ENCODE measurements around the gene ABCC8. TPM values are rescaled to one million over a fixed set of nuclear protein-coding genes. Genes with fewer than 3 reads are reported as not detected.

ABCC8 gene
- total RNA-seq, 2 experiments from 2014 or later = 0.54 TPM; not detected in 1

DNA sequence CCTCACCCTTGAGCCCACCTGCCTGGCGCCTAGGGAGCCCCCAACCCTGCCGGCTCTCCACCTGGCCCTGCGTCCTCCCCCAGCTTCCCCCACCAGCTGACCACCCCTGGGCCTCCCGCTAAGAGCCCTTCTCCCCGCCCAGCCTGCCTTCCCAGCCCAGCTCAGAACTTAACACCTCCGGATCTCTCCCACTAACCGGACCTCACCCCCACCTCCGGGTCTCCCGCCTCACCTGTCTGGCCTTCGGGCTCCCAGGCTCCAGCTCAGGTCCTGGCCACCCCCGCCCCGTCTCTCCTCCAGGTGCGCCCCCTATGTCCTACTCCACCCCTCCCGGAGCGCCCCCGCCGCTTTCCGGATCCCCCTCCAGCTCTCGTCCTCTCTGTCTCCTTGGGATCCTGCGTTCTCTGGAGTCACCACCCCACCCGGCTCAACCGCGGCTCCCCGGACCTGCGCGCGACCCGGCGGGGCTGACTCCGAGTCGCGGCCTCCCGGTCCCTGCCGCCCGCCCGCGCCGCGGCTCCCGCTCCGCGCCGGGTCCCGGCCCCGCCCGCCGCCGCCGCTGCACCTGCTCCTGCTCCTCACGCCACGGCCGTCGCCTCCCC is 87.9 kb downstream of the ABCC8 start, which contains the start of gene KCNJ11:
KCNJ11 (minus strand) TSS at position 51 of the 602 bp plus-strand sequence. CDS start 568 bp downstream, outside the sequence.
- Mint-ChIP-seq H3K4me1 (peaks cover 8% of the 10 kb centered on the region), H3K27ac (no peak within 1 kb of the TSS), H3K36me3 (no peaks in the 10 kb centered on the region), H3K4me3 (peak within 1 kb of the TSS; percentile 63), H3K9me3 (ENCODE audit: low read depth) (no peaks in the 10 kb centered on the region), H3K27me3 (peaks cover 22% of the 10 kb centered on the region)
- no peak for DNase-seq
- CTCF ChIA-PET = interaction anchor here (0.8 to 1.5 kb wide), 7 partner anchors 10 to 159 kb away, joined by 4 to 8 read pairs (median 5); no protein-coding TSS in a partner anchor
- peak; percentile 73 for ATAC-seq

GRCh38 chr11:17387811-17388210 is 88.8 kb downstream of the ABCC8 start:
- DNase-seq (no peak), ATAC-seq (no peak)
- peaks cover 8% of the 10 kb centered on the region for H3K4me1 Mint-ChIP-seq
- CTCF ChIA-PET = interaction anchor here (1.2 to 1.4 kb wide), 2 partner anchors 9 to 158 kb away, joined by 5 to 8 read pairs; no protein-coding TSS in a partner anchor
- H3K4me3 Mint-ChIP-seq = peak overlapping the region; percentile 63
- no peaks in the 10 kb centered on the region for H3K36me3 Mint-ChIP-seq
- no peak overlapping the region for H3K27ac Mint-ChIP-seq
- H3K27me3 Mint-ChIP-seq = peaks cover 22% of the 10 kb centered on the region
- H3K9me3 Mint-ChIP-seq (ENCODE audit: low read depth) = no peaks in the 10 kb centered on the region

GRCh38 chr11:17387254-17387653 is 89.4 kb downstream of the ABCC8 start:
- Mint-ChIP-seq H3K27me3 (peaks cover 22% of the 10 kb centered on the region), H3K27ac (no peak overlapping the region), H3K36me3 (no peaks in the 10 kb centered on the region), H3K4me1 (peaks cover 8% of the 10 kb centered on the region), H3K9me3 (ENCODE audit: low read depth) (no peaks in the 10 kb centered on the region), H3K4me3 (peak overlapping the region; percentile 11)
- no peak for ATAC-seq
- DNase-seq = no peak
- CTCF ChIA-PET = interaction anchor here (0.6 to 1.5 kb wide), 10 partner anchors 17 to 178 kb away, joined by 3 to 12 read pairs (median 4); partner anchors contain the start of genes ABCC8 and OTOG

- peak; percentile 61 for DNase-seq
- H3K36me3 Mint-ChIP-seq = no peaks in the 10 kb centered on the region
- no peak overlapping the region for H3K27ac Mint-ChIP-seq
- peak; percentile 43 for ATAC-seq
- CTCF ChIA-PET = interaction anchor here (0.6 to 1.5 kb wide), 13 partner anchors 12 to 1200 kb away, joined by 3 to 12 read pairs (median 3); partner anchors contain the start of genes ABCC8 and OTOG
- H3K4me1 Mint-ChIP-seq = peaks cover 8% of the 10 kb centered on the region
- H3K9me3 Mint-ChIP-seq (ENCODE audit: low read depth) = no peaks in the 10 kb centered on the region
- peaks cover 22% of the 10 kb centered on the region for H3K27me3 Mint-ChIP-seq
- no peak overlapping the region for H3K4me3 Mint-ChIP-seq
These were observed 90.1 kb downstream of the ABCC8 start for GRCh38 chr11:17386331-17387084.

GRCh38 chr11:17385926-17386325 is 90.7 kb downstream of the ABCC8 start:
- no peak overlapping the region for H3K4me3 Mint-ChIP-seq
- no peaks in the 10 kb centered on the region for H3K9me3 Mint-ChIP-seq (ENCODE audit: low read depth)
- CTCF ChIA-PET = interaction anchor here (0.6 to 5.0 kb wide), 13 partner anchors 11 to 1199 kb away, joined by 3 to 74 read pairs (median 3); no protein-coding TSS in a partner anchor
- peaks cover 16% of the 10 kb centered on the region for H3K27me3 Mint-ChIP-seq
- peaks cover 8% of the 10 kb centered on the region for H3K4me1 Mint-ChIP-seq
- no peaks in the 10 kb centered on the region for H3K36me3 Mint-ChIP-seq
- DNase-seq (no peak), ATAC-seq (no peak)
- H3K27ac Mint-ChIP-seq = no peak overlapping the region

DNA sequence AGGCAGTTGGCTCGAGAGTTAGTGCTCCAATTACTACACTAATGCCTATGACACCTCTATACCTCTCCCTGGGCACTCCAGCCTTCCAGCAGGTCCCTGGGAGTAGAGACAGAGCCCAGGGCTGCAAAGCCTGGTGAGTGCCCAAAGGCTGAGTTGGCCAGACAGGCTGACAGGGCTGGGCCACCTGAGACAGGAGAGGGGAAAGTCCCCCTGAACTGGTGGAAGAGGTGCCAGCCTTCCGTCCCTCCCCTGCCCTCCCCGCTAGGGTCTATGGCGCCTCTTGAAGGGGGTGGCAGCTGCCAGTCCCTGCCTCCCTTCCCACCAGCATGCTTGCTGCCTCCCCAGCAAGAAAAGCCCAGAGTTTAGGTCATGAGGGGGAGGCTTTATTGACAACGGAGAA is 91.2 kb downstream of the ABCC8 start:
- CTCF ChIA-PET = interaction anchor here (1.1 to 5.0 kb wide), 4 partner anchors 27 to 143 kb away, joined by 3 to 74 read pairs (median 25); no protein-coding TSS in a partner anchor
- ATAC-seq = no peak
- Mint-ChIP-seq H3K36me3 (no peaks in the 10 kb centered on the region), H3K9me3 (ENCODE audit: low read depth) (no peaks in the 10 kb centered on the region), H3K4me1 (peaks cover 8% of the 10 kb centered on the region), H3K4me3 (no peak overlapping the region), H3K27me3 (peaks cover 15% of the 10 kb centered on the region), H3K27ac (no peak overlapping the region)
- no peak for DNase-seq

- Mint-ChIP-seq H3K9me3 (ENCODE audit: low read depth) (no peaks in the 10 kb centered on the region), H3K4me1 (peaks cover 5% of the 10 kb centered on the region), H3K27me3 (peaks cover 8% of the 10 kb centered on the region), H3K27ac (no peak overlapping the region), H3K36me3 (no peaks in the 10 kb centered on the region), H3K4me3 (no peak overlapping the region)
- CTCF ChIA-PET = interaction anchor here (0.7 to 5.0 kb wide), 38 partner anchors 8 to 595 kb away, joined by 3 to 74 read pairs (median 4); partner anchors contain the start of gene PIK3C2A
- DNase-seq (peak; percentile 80), ATAC-seq (peak; percentile 60)
These were observed 92.6 kb downstream of the ABCC8 start for GRCh38 chr11:17384002-17384511.

- Mint-ChIP-seq H3K27me3 (peaks cover 8% of the 10 kb centered on the region), H3K4me3 (no peak overlapping the region), H3K9me3 (ENCODE audit: low read depth) (peaks cover under 1% of the 10 kb centered on the region), H3K36me3 (peaks cover 2% of the 10 kb centered on the region), H3K27ac (no peak overlapping the region), H3K4me1 (peaks cover 5% of the 10 kb centered on the region)
- CTCF ChIA-PET = interaction anchor here (0.8 to 5.0 kb wide), 35 partner anchors 8 to 595 kb away, joined by 3 to 74 read pairs (median 4); partner anchors contain the start of gene PIK3C2A
- no peak for ATAC-seq
- DNase-seq = no peak
These were observed 93.2 kb downstream of the ABCC8 start for GRCh38 chr11:17383461-17383860.

- H3K9me3 Mint-ChIP-seq (ENCODE audit: low read depth) = peaks cover 3% of the 10 kb centered on the region
- peaks cover 5% of the 10 kb centered on the region for H3K36me3 Mint-ChIP-seq
- peaks cover 2% of the 10 kb centered on the region for H3K27me3 Mint-ChIP-seq
- CTCF ChIA-PET = interaction anchor here (1.0 to 5.0 kb wide), 8 partner anchors 9 to 152 kb away, joined by 3 to 74 read pairs (median 5); no protein-coding TSS in a partner anchor
- H3K4me1 Mint-ChIP-seq = peaks cover under 1% of the 10 kb centered on the region
- no peak for DNase-seq
- H3K4me3 Mint-ChIP-seq = no peak overlapping the region
- H3K27ac Mint-ChIP-seq = no peak overlapping the region
- ATAC-seq = no peak
These were observed 94.5 kb downstream of the ABCC8 start for GRCh38 chr11:17382046-17382728.

DNA sequence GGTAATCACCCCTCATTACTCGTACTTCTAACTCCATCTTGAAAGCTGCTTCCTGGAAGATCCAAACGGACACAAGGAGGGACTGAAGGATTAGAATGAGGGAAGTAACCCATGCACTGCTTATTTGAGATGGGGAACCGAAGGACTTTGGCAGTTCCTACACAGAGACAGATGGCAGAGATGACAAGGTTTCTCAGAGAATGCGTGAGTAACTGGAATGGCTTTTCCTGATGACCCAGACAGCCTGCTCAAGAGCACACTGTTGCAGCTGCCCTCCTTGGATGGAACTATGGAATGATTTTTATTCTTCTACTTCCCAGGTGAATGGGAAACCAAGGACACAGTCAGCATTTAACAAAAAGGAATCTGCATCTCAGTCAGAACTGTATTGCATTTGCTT is 95.5 kb downstream of the ABCC8 start:
- no peaks in the 10 kb centered on the region for H3K4me1 Mint-ChIP-seq
- ATAC-seq = no peak
- H3K27me3 Mint-ChIP-seq = peaks cover 2% of the 10 kb centered on the region
- DNase-seq = no peak
- H3K4me3 Mint-ChIP-seq = no peak overlapping the region
- H3K9me3 Mint-ChIP-seq (ENCODE audit: low read depth) = peaks cover 3% of the 10 kb centered on the region
- no peak overlapping the region for H3K27ac Mint-ChIP-seq
- peaks cover 7% of the 10 kb centered on the region for H3K36me3 Mint-ChIP-seq
- CTCF ChIA-PET = interaction anchor here (1.1 to 5.0 kb wide), 3 partner anchors 28 to 148 kb away, joined by 3 to 74 read pairs (median 38); no protein-coding TSS in a partner anchor

GRCh38 chr11:17379383-17380180 is 97.1 kb downstream of the ABCC8 start:
- DNase-seq (no peak), ATAC-seq (no peak)
- Mint-ChIP-seq H3K4me1 (no peaks in the 10 kb centered on the region), H3K36me3 (peaks cover 7% of the 10 kb centered on the region), H3K27me3 (no peaks in the 10 kb centered on the region), H3K9me3 (ENCODE audit: low read depth) (peaks cover 3% of the 10 kb centered on the region), H3K4me3 (no peak overlapping the region), H3K27ac (no peak overlapping the region)
- CTCF ChIA-PET = interaction anchor here (1.2 to 2.6 kb wide), 4 partner anchors 9 to 127 kb away, joined by 3 to 8 read pairs (median 6); partner anchors contain the start of gene KCNJ11

DNA sequence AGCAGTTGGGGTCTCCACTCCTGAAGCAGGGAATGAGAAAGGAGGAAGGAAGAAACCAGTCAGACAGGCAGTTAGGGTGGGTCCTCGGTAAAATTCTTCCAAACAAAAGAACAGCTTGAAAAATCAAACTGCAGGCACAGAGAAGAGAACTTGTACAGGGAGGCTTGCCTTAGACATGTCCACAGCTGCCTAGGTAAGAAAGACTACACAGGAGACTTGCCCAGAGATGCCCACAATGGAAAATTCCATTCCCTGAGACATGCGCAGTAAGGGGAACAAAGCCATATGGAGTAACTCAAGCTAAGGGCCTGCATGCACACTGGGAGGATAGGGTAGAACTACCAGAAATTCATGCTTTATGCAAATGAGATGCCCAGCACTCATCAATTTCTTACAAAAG is 98.0 kb downstream of the ABCC8 start:
- no peaks in the 10 kb centered on the region for H3K27me3 Mint-ChIP-seq
- no peak for DNase-seq
- no peak overlapping the region for H3K4me3 Mint-ChIP-seq
- peaks cover 9% of the 10 kb centered on the region for H3K36me3 Mint-ChIP-seq
- no peak overlapping the region for H3K27ac Mint-ChIP-seq
- no peak for ATAC-seq
- peaks cover 3% of the 10 kb centered on the region for H3K9me3 Mint-ChIP-seq (ENCODE audit: low read depth)
- CTCF ChIA-PET = interaction anchor here (1.2 to 2.6 kb wide), 4 partner anchors 10 to 128 kb away, joined by 3 to 8 read pairs (median 6); partner anchors contain the start of gene KCNJ11
- H3K4me1 Mint-ChIP-seq = no peaks in the 10 kb centered on the region

All from activated CD8-positive, alpha-beta memory T cell treated with anti-CD3 and anti-CD28 coated beads, Interleukin-2, amount 10 ng/mL, durations not matched to agents 7 days and 5 days (primary cell).